Mesothelial cell of epicardium (in vitro differentiated cells): ENCODE results near the gene SH3GL3. TPM values are rescaled to one million over a fixed set of nuclear protein-coding genes. Genes with fewer than 3 reads are reported as not detected.

ENCODE experiments used
- DNase-seq, 2 experiments: peaks; one replicate each; pipeline ENCODE4 v3.0.0; 2021; ENCODE audit warnings: low spot score in 2 of 2; ENCODE audit not compliant: unreplicated experiment in 2 of 2
- H3K27ac Mint-ChIP-seq: 2 replicates; pipeline ENCODE4 v1.8.0; 2021; ENCODE audit warnings: mixed read lengths
- H3K27me3 Mint-ChIP-seq: 2 replicates; pipeline ENCODE4 v1.8.0; 2021; ENCODE audit warnings: low read depth, mixed read lengths
- H3K36me3 Mint-ChIP-seq: 2 replicates; pipeline ENCODE4 v1.8.0; 2021; ENCODE audit warnings: mixed read lengths
- H3K4me1 Mint-ChIP-seq: 2 replicates; pipeline ENCODE4 v1.8.0; 2021; ENCODE audit warnings: mixed read lengths
- H3K4me3 Mint-ChIP-seq: 2 replicates; pipeline ENCODE4 v1.8.0; 2021; ENCODE audit warnings: mild to moderate bottlenecking, moderate library complexity, mixed read lengths
- H3K9me3 Mint-ChIP-seq: 2 replicates; pipeline ENCODE4 v1.8.0; 2021; ENCODE audit warnings: mixed read lengths
- total RNA-seq: library from RNA; stranded (reverse); gene quantifications from 3 replicates; pipeline ENCODE4 v1.2.1, GENCODE V29; 2021
- TF ChIP-seq, protein P1 (sequence below): fragments of 200-600 bp; sonication (generic); IDR thresholded peaks from one replicate; pipeline ENCODE4 v1.5.0; 2021; ENCODE audit warnings: antibody characterized with exemption; ENCODE audit not compliant: unreplicated experiment

SH3GL3 gene
- total RNA-seq, 1 donor from 2014 or later = 6.1 TPM

DNA sequence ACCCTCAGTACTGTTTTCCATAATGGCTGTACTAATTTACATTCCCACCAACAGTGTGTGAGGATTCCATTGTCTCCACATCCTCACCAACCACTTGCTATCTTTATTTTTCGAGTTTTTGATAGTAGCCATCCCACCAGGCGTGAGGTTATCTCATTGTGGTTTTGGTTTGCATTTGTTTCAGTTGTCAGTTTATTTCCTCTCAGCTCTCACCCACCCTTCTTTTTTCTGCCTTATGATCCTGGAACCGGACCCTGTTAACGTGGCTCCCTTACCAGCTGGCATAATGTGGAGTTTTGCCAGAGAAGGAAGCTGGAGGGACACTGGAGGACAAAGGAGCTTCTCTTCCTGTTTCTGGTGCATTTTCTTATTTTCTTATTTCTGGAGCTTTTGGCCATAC lies 25.1 kb upstream of the SH3GL3 start:
- no peaks in the 10 kb centered on the region for H3K36me3 Mint-ChIP-seq
- TF ChIP-seq, protein P1, sequence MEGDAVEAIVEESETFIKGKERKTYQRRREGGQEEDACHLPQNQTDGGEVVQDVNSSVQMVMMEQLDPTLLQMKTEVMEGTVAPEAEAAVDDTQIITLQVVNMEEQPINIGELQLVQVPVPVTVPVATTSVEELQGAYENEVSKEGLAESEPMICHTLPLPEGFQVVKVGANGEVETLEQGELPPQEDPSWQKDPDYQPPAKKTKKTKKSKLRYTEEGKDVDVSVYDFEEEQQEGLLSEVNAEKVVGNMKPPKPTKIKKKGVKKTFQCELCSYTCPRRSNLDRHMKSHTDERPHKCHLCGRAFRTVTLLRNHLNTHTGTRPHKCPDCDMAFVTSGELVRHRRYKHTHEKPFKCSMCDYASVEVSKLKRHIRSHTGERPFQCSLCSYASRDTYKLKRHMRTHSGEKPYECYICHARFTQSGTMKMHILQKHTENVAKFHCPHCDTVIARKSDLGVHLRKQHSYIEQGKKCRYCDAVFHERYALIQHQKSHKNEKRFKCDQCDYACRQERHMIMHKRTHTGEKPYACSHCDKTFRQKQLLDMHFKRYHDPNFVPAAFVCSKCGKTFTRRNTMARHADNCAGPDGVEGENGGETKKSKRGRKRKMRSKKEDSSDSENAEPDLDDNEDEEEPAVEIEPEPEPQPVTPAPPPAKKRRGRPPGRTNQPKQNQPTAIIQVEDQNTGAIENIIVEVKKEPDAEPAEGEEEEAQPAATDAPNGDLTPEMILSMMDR = no peak
- peaks cover 2% of the 10 kb centered on the region for H3K27me3 Mint-ChIP-seq
- no peak for DNase-seq
- no peaks in the 10 kb centered on the region for H3K4me1 Mint-ChIP-seq
- no peak overlapping the region for H3K4me3 Mint-ChIP-seq
- H3K27ac Mint-ChIP-seq = no peak overlapping the region
- peaks cover 4% of the 10 kb centered on the region for H3K9me3 Mint-ChIP-seq

DNA sequence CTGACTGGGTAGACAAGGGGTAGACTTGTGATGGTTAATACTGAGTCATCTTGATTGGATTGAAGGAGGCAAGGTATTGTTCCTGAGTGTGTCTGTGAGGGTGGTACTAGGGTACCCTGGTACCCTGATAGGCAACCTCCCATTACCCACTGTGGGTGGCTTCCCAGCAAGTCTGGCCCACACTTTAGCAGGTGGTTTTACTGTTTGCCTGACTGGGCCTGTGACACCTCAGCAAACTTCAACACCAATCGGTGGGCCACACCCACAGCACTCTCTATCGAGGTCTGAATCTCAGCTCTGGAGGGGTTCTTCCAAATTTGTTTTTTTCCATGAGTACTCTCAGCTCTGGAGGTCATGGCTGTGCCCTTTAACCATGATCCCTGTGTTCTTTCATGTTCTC lies 24.6 kb upstream of the SH3GL3 start:
- H3K27ac Mint-ChIP-seq = no peak overlapping the region
- H3K27me3 Mint-ChIP-seq = peaks cover 2% of the 10 kb centered on the region
- H3K36me3 Mint-ChIP-seq = no peaks in the 10 kb centered on the region
- H3K4me1 Mint-ChIP-seq = no peaks in the 10 kb centered on the region
- TF ChIP-seq, protein P1 = no peak
- no peak for DNase-seq
- H3K9me3 Mint-ChIP-seq = peaks cover 4% of the 10 kb centered on the region
- no peak overlapping the region for H3K4me3 Mint-ChIP-seq

DNA sequence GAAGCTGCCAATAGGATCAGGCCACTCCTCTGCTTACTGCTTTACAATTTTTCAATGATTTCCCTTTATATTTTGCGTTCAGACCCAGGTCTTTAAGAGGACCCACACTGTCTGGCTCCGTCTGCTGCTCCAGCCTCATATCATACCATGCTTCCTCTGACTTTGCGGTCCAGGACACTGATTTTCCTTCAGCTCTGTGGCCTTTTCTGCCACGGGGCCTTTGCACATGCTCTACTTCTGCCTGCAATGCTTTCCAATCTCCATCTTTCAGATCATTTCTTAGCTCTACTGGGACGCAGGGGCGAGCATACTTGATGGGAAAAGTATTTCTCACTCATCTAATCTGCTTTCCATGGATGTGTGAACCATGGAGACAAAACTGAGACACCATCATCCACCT lies 23.0 kb upstream of the SH3GL3 start:
- DNase-seq = no peak
- H3K4me1 Mint-ChIP-seq = no peaks in the 10 kb centered on the region

DNA sequence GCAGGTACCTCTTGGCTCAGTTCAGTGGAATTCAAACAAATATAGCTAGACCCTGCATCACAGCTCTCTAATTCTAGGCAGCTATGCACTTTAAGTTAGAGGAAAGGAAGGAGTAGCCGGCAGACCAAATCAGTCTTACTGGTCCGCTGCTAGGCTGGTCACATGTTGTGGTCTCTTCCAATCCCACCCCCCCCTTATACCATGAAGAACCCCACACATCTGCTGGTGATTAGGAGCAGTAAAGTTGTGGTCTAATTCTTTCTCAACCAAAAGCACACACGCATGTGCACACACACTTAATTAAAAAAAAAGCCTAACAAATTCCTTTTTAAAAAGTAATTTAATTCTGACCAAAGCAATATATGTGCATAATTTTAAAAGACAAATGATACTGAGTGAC lies 16.7 kb upstream of the SH3GL3 start:
- Mint-ChIP-seq H3K36me3 (no peaks in the 10 kb centered on the region), H3K9me3 (peaks cover 11% of the 10 kb centered on the region), H3K4me3 (no peak overlapping the region), H3K4me1 (peaks cover 22% of the 10 kb centered on the region), H3K27me3 (no peaks in the 10 kb centered on the region), H3K27ac (no peak overlapping the region)
- DNase-seq = no peak
- TF ChIP-seq, protein P1 = no peak

More for the DNA sequence above, 23.0 kb upstream of the SH3GL3 start:
- TF ChIP-seq, protein P1 = no peak
- H3K27ac Mint-ChIP-seq = no peak overlapping the region
- no peak overlapping the region for H3K4me3 Mint-ChIP-seq
- H3K9me3 Mint-ChIP-seq = peaks cover 11% of the 10 kb centered on the region
- peaks cover 2% of the 10 kb centered on the region for H3K27me3 Mint-ChIP-seq
- H3K36me3 Mint-ChIP-seq = no peaks in the 10 kb centered on the region

DNA sequence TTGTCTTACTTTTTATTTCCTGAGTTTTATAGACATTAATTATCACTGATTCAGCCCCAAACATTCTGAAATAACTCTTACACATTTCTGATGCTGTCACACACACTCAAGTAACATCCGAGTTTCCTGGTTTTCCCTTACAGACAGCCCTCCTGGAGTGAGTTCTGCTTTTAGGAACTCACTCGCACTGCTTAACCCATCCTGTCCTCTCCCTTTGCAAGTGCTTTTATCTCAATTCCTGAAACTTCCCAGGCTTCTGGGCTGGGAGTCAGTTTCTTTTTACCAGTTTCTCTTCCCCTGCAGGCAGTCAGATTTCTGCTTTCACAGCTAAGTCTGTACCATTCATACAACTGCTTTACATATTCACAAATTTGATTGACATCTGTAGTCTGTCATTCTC lies 15.6 kb upstream of the SH3GL3 start:
- Mint-ChIP-seq H3K27me3 (no peaks in the 10 kb centered on the region), H3K4me3 (no peak overlapping the region), H3K36me3 (no peaks in the 10 kb centered on the region), H3K27ac (peak overlapping the region; percentile 47), H3K9me3 (peaks cover 10% of the 10 kb centered on the region), H3K4me1 (peaks cover 25% of the 10 kb centered on the region)
- TF ChIP-seq, protein P1 = no peak
- no peak for DNase-seq

DNA sequence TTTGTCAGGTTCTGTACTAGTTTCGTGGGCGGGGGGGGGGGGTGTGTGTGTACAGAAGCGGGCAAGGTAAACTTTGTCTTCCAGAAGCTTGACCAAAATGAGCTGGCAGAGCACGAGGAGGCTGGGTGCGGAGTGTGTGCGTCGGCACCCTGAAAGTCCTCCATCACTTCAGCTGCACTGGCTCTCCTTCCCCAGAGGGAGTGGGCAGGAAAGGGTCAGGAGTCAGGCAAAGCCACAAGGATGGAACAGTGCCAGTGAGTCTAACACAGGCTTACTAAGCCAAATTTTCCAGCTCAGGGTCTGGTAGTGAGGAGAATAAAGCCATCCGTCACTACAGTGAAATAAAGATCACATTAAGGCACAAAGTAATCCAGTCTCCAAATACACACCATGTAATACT lies 11.9 kb upstream of the SH3GL3 start:
- no peaks in the 10 kb centered on the region for H3K36me3 Mint-ChIP-seq
- TF ChIP-seq, protein P1 = no peak

More for the DNA sequence above, 11.9 kb upstream of the SH3GL3 start:
- H3K9me3 Mint-ChIP-seq = no peaks in the 10 kb centered on the region
- no peak overlapping the region for H3K27ac Mint-ChIP-seq
- no peak for DNase-seq
- H3K27me3 Mint-ChIP-seq = no peaks in the 10 kb centered on the region
- H3K4me3 Mint-ChIP-seq = no peak overlapping the region
- H3K4me1 Mint-ChIP-seq = peaks cover 31% of the 10 kb centered on the region
